ENCODE results near the gene CLBA1. TPM values are rescaled to one million over a fixed set of nuclear protein-coding genes. Genes with fewer than 3 reads are reported as not detected.

CLBA1 gene
- total RNA-seq, 1 experiment from 2014 or later: 19.2 TPM

DNA sequence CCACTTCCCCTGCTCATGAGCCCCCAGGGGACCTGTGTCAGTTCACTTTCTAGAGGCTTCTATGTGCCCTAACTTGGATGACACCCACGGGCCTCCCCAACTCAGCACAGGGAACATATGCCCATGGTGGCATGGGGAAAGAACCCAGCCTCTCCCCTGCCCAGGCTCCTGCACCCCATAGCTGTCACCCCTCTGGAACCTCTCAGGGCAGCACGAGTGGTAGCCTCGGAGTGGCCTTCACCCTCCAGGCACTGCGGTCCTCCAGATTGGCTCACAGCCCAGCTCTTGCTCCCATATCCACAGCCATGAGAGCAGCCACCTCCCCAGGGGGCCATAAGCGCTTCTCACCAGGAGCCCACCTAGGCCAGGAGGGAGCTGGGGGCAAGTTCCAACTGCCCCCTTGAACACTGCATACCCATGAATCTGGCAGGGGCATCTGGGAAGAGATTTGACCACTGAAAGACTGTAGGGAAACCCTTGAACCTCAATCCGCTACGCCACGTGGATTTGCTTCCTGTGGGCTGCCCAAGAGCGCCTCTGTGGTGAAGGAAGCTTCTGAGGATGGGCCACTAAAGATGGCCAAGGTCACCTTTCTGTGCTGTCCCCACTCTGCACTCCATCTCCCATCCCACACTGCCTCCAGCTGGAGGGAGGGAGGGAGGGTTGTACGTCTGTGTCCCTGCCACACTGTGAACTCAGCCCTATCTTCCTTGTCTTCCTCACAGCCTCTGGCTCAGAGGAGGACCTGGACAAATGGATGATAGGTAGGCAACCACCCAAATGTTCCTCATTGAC lies 49.0 kb upstream of the CLBA1 start:
- no peaks in the 10 kb centered on the region for H3K36me3 ChIP-seq (ENCODE audit: low read depth, low read length)
- no peaks in the 10 kb centered on the region for H3K9me3 ChIP-seq (ENCODE audit: low read length)
- no peaks in the 10 kb centered on the region for H3K9me2 ChIP-seq (replicated peaks; ENCODE audit: low read length)
- ATAC-seq (no peak), DNase-seq (no peak)
- H3K4me2 ChIP-seq (ENCODE audit: low read length): no peak overlapping the region
- no peak overlapping the region for H3K9ac ChIP-seq (ENCODE audit: low read length)
- no peak for TF ChIP-seq EZH2phosphoT487 (IDR thresholded peaks at IDR 0.05; ENCODE audit: borderline replicate concordance, low read length)
- TF ChIP-seq, protein P1, sequence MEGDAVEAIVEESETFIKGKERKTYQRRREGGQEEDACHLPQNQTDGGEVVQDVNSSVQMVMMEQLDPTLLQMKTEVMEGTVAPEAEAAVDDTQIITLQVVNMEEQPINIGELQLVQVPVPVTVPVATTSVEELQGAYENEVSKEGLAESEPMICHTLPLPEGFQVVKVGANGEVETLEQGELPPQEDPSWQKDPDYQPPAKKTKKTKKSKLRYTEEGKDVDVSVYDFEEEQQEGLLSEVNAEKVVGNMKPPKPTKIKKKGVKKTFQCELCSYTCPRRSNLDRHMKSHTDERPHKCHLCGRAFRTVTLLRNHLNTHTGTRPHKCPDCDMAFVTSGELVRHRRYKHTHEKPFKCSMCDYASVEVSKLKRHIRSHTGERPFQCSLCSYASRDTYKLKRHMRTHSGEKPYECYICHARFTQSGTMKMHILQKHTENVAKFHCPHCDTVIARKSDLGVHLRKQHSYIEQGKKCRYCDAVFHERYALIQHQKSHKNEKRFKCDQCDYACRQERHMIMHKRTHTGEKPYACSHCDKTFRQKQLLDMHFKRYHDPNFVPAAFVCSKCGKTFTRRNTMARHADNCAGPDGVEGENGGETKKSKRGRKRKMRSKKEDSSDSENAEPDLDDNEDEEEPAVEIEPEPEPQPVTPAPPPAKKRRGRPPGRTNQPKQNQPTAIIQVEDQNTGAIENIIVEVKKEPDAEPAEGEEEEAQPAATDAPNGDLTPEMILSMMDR (conservative IDR thresholded peaks at IDR 0.05; ENCODE audit: low read depth, low read length): no peak
- TF ChIP-seq EZH2 (IDR thresholded peaks at IDR 0.05; ENCODE audit: low read length, unreplicated experiment): no peak
- H3K4me1 ChIP-seq (ENCODE audit: insufficient read depth, low read length): no peaks in the 10 kb centered on the region
- H4K20me1 ChIP-seq (ENCODE audit: low read length): no peaks in the 10 kb centered on the region
- BruUV-seq (replicated peaks): no TSS peak
- no peak overlapping the region for H3K4me3 ChIP-seq (ENCODE audit: low read length)
- POLR2A ChIA-PET (ENCODE audit: unreplicated experiment): interaction anchor here (0.5 kb wide), 1 partner anchor 42 kb away, joined by 3 read pairs; the partner anchor contains the start of gene AHNAK2
- intact Hi-C loops (cut with micrococcal nuclease): no loop called here
- H3K79me2 ChIP-seq (ENCODE audit: low read length): no peaks in the 10 kb centered on the region
- no peak overlapping the region for H2AFZ ChIP-seq (ENCODE audit: low read length)
- H3K27me3 ChIP-seq (ENCODE audit: low read length): no peaks in the 10 kb centered on the region
- CTCF ChIA-PET: interaction anchor here (0.6 kb wide), 1 partner anchor 34 kb away, joined by 3 read pairs; no protein-coding TSS in a partner anchor
- no peak overlapping the region for H3K27ac ChIP-seq (ENCODE audit: low read length)
- no peaks in the 10 kb centered on the region for H3F3A ChIP-seq (ENCODE audit: low read length, unreplicated experiment)

DNA sequence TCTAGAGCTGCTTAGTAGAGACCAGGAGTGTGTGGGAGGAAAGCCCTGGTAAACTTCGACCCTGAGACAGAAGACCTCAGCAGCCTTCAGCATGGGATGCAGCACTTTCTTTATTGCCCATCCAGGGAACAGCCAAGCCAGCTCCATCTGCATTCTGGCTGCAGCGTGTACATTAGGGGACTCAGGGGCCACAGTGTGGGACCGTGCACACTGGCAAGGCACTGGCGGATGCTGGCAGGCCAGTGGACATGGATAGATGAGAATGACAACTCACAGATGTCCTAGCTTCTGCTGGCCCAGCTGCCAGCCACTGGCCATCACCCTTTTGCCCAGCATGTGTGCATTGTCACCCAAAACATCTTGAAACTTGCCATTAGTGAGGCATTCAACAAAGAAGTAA lies 48.4 kb upstream of the CLBA1 start:
- ATAC-seq: no peak
- no peaks in the 10 kb centered on the region for H4K20me1 ChIP-seq (ENCODE audit: low read length)
- no peak for DNase-seq
- H3K9me2 ChIP-seq (replicated peaks; ENCODE audit: low read length): no peaks in the 10 kb centered on the region
- intact Hi-C loops (cut with micrococcal nuclease): no loop called here
- H3K79me2 ChIP-seq (ENCODE audit: low read length): no peaks in the 10 kb centered on the region
- H3K27ac ChIP-seq (ENCODE audit: low read length): no peak overlapping the region
- POLR2A ChIA-PET (ENCODE audit: unreplicated experiment): interaction anchor here (0.5 kb wide), 1 partner anchor 41 kb away, joined by 3 read pairs; the partner anchor contains the start of gene AHNAK2
- BruUV-seq (replicated peaks): no TSS peak
- no peaks in the 10 kb centered on the region for H3K4me1 ChIP-seq (ENCODE audit: insufficient read depth, low read length)
- H2AFZ ChIP-seq (ENCODE audit: low read length): no peak overlapping the region
- H3K27me3 ChIP-seq (ENCODE audit: low read length): no peaks in the 10 kb centered on the region
- H3K36me3 ChIP-seq (ENCODE audit: low read depth, low read length): no peaks in the 10 kb centered on the region
- CTCF ChIA-PET: no interaction called here
- TF ChIP-seq EZH2 (IDR thresholded peaks at IDR 0.05; ENCODE audit: low read length, unreplicated experiment): no peak
- H3K4me3 ChIP-seq (ENCODE audit: low read length): no peak overlapping the region
- no peak overlapping the region for H3K4me2 ChIP-seq (ENCODE audit: low read length)
- H3F3A ChIP-seq (ENCODE audit: low read length, unreplicated experiment): no peaks in the 10 kb centered on the region
- no peaks in the 10 kb centered on the region for H3K9me3 ChIP-seq (ENCODE audit: low read length)
- H3K9ac ChIP-seq (ENCODE audit: low read length): no peak overlapping the region

DNA sequence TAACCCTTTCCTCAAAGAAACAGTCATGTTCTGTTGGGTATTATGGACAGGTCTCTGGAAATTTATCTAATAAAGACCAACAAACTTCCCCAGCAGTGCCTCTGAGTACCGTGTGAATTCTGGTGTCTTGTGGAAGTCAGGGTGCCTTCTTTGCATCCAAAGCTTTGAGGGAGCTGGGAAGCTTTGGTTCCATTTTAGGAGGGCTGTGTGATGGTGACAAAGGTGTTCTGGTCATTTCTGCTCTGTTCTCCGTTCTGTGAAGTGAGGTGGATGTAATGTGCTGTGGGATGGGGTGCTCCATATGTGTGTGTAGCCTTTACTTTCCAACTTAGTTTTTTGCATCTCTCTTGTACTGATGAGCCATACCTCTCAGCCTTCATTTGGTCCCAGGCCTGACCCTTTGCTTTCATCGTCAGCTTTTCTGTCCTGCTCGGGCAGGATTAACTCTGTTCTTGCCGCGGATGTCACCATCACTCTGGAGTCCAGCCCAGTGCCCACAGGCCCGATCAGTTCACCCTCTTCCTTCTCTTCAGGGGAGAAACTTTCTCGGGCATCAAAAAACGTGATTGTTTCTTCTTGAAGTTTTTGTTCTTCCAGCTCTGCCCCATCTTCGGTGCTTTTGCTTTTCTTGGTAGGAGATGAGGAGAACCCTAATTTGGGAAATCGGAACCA lies 47.8 kb upstream of the CLBA1 start:
- no peaks in the 10 kb centered on the region for H3K9me2 ChIP-seq (replicated peaks; ENCODE audit: low read length)
- H3K79me2 ChIP-seq (ENCODE audit: low read length): no peaks in the 10 kb centered on the region
- no peaks in the 10 kb centered on the region for H3F3A ChIP-seq (ENCODE audit: low read length, unreplicated experiment)
- no peaks in the 10 kb centered on the region for H4K20me1 ChIP-seq (ENCODE audit: low read length)
- H3K9me3 ChIP-seq (ENCODE audit: low read length): no peaks in the 10 kb centered on the region
- ATAC-seq (no peak), DNase-seq (no peak)
- no peak overlapping the region for H3K4me3 ChIP-seq (ENCODE audit: low read length)
- BruUV-seq (replicated peaks): TSS peak; percentile 7
- intact Hi-C loops (cut with micrococcal nuclease): no loop called here
- ChIA-PET CTCF (no interaction called here), POLR2A (ENCODE audit: unreplicated experiment) (no interaction called here)
- no peak overlapping the region for H3K9ac ChIP-seq (ENCODE audit: low read length)
- H3K4me1 ChIP-seq (ENCODE audit: insufficient read depth, low read length): no peaks in the 10 kb centered on the region
- no peaks in the 10 kb centered on the region for H3K36me3 ChIP-seq (ENCODE audit: low read depth, low read length)
- no peak overlapping the region for H3K4me2 ChIP-seq (ENCODE audit: low read length)
- H3K27me3 ChIP-seq (ENCODE audit: low read length): no peaks in the 10 kb centered on the region
- no peak for TF ChIP-seq EZH2phosphoT487 (IDR thresholded peaks at IDR 0.05; ENCODE audit: borderline replicate concordance, low read length)
- TF ChIP-seq, protein P1 (conservative IDR thresholded peaks at IDR 0.05; ENCODE audit: low read depth, low read length): no peak
- TF ChIP-seq EZH2 (IDR thresholded peaks at IDR 0.05; ENCODE audit: low read length, unreplicated experiment): no peak
- no peak overlapping the region for H3K27ac ChIP-seq (ENCODE audit: low read length)
- no peak overlapping the region for H2AFZ ChIP-seq (ENCODE audit: low read length)

All from PC-3 (cell line).